ENCODE measurements around the gene CLPTM1. TPM values are rescaled to one million over a fixed set of nuclear protein-coding genes. Genes with fewer than 3 reads are reported as not detected.

CLPTM1 gene
- total and polyA plus RNA-seq, 2 experiments from 2014 or later, result 41.6 to 71.5 TPM

- no peaks in the 10 kb centered on the region for H3K9me2 ChIP-seq (ENCODE audit: insufficient read depth)
- H4K20me1 ChIP-seq (replicated peaks; ENCODE audit: insufficient read depth), result no peaks in the 10 kb centered on the region
- Mint-ChIP-seq H3K27ac (no peak overlapping the region), H3K36me3 (ENCODE audit: low read depth) (peaks cover 27% of the 10 kb centered on the region), H3K4me3 (no peak overlapping the region), H3K4me1 (no peaks in the 10 kb centered on the region), H3K9me3 (no peaks in the 10 kb centered on the region), H3K27me3 (ENCODE audit: insufficient read depth, low read depth, poor library complexity) (peaks cover 19% of the 10 kb centered on the region)
- no peak overlapping the region for H3K4me2 ChIP-seq
- TF ChIP-seq ZNF114 (CRISPR knock-in tag; IDR thresholded peaks at IDR 0.05) (no peak), POLR2AphosphoS5 (IDR thresholded peaks at IDR 0.05; ENCODE audit: low read depth) (no peak), REST (IDR thresholded peaks at IDR 0.05; ENCODE audit: unreplicated experiment) (no peak), CREB1 (CRISPR knock-in tag; IDR thresholded peaks at IDR 0.05; ENCODE audit: low read depth) (no peak), ETS1 (IDR thresholded peaks at IDR 0.05) (no peak), ZNF331 (CRISPR knock-in tag; IDR thresholded peaks at IDR 0.05; ENCODE audit: low read depth) (no peak), EZH2phosphoT487 (IDR thresholded peaks at IDR 0.05; ENCODE audit: unreplicated experiment) (no peak), EZH2 (IDR thresholded peaks at IDR 0.05; ENCODE audit: low read depth, unreplicated experiment) (no peak), NANOG (IDR thresholded peaks at IDR 0.05; ENCODE audit: borderline replicate concordance) (no peak), CTCF (conservative IDR thresholded peaks at IDR 0.05; ENCODE audit: low read depth in 2 of 2) (no peak), ZNF462 (CRISPR knock-in tag; IDR thresholded peaks at IDR 0.05) (no peak), STAT1 (IDR thresholded peaks at IDR 0.05; ENCODE audit: unreplicated experiment) (no peak), JUNB (IDR thresholded peaks at IDR 0.05; ENCODE audit: unreplicated experiment) (no peak)
- no peaks in the 10 kb centered on the region for H3K27me3 ChIP-seq (ENCODE audit: insufficient read depth)
- no peaks in the 10 kb centered on the region for H3K79me2 ChIP-seq (replicated peaks; ENCODE audit: insufficient read depth)
- H3K36me3 ChIP-seq (ENCODE audit: insufficient read depth), result no peaks in the 10 kb centered on the region; the same call in 1 of the 2 replicates
- H2AFZ ChIP-seq, result no peak overlapping the region
- H3K27ac ChIP-seq (ENCODE audit: low read depth), result no peak overlapping the region
- no peak overlapping the region for H3K4me3 ChIP-seq
- ATAC-seq (no peak), DNase-seq (ENCODE audit: low spot score) (no peak)
- H3F3A ChIP-seq (replicated peaks; ENCODE audit: low read depth), result no peaks in the 10 kb centered on the region
- H3K4me1 ChIP-seq (ENCODE audit: insufficient read depth), result no peaks in the 10 kb centered on the region
These were observed 31.2 kb downstream of the CLPTM1 start for GRCh38 chr19:44986389-44986788.

Data from GM23338 (cell line).